Ovary (tissue), 9 donors: ENCODE measurements around the gene SPAG6. TPM values are rescaled to one million over a fixed set of nuclear protein-coding genes. Genes with fewer than 3 reads are reported as not detected.
A peak's percentile ranks its signal among the peaks of the same experiment; 100 is the strongest.

Experiments used
- DNase-seq, 5 donors: peaks; one replicate each; pipeline ENCODE4 v3.0.0-alpha.2; 2019 to 2020
- H3K27ac ChIP-seq, 2 donors: fragments of 200-600 bp; one replicate each; pipeline versions ENCODE4 v1.5.1 to v1.8.0; 2019 to 2022
- H3K27me3 ChIP-seq: fragments of 200-600 bp; one replicate; pipeline ENCODE4 v1.8.0; 2022
- H3K36me3 ChIP-seq: fragments of 200-600 bp; sonication (generic); one replicate; pipeline ENCODE4 v1.5.1; 2019
- H3K4me1 ChIP-seq: one replicate; pipeline ENCODE4 v1.8.1; 2013; ENCODE audit warnings: mild to moderate bottlenecking, moderate library complexity; ENCODE audit not compliant: insufficient read depth
- H3K4me3 ChIP-seq: fragments of 200-600 bp; sonication (generic); one replicate; pipeline ENCODE4 v1.5.1; 2017
- H3K9me3 ChIP-seq, 2 donors: fragments of 200-600 bp in 1 of 2; sonication (generic) in 1 of 2; one replicate each; pipeline versions ENCODE4 v1.5.1 to v1.8.1; 2013 to 2019; ENCODE audit warnings: mild to moderate bottlenecking in 1 of 2, moderate library complexity in 1 of 2
- CTCF ChIP-seq, 3 donors: fragments of 450-650 bp in 2 of 3; fragments of 200-600 bp in 1 of 3; IDR thresholded peaks; one replicate each; pipeline versions ENCODE4 v1.5.1 to v1.8.0; 2016 to 2022; ENCODE audit warnings: antibody characterized with exemption in 3 of 3, mild to moderate bottlenecking in 1 of 3
- EP300 ChIP-seq: sonication (generic); formaldehyde crosslinking; IDR thresholded peaks from one replicate; pipeline ENCODE4 v1.6.1; 2017; ENCODE audit warnings: antibody characterized with exemption
- POLR2A ChIP-seq: fragments of 450-650 bp; IDR thresholded peaks from one replicate; pipeline ENCODE4 v1.6.1; 2017; ENCODE audit warnings: antibody characterized with exemption, mild to moderate bottlenecking, moderate library complexity
- WGBS, 3 donors: extraction: QIAGEN DNeasy Blood & Tissue Kit in 1 of 3; methylation state at CpG; one replicate each; pipeline versions ENCODE4 v1.1.5 to v1.1.7; 2013 to 2017; 5-methylcytosine and 5-hydroxymethylcytosine counted together
- intact Hi-C, 4 donors: fragments of 100-400 bp; cut with DNase I; formaldehyde crosslinking; loops; one replicate each; pipeline versions ENCODE4 v1.11.0 to v1.15.1; 2022 to 2023
- polyA plus RNA-seq, 2 donors: library from polyadenylated mRNA; stranded (reverse); fragments of 200-250 nt in 1 of 2; fragments of 350-450 nt in 1 of 2; fragmentation: Illumina TruSeq in 1 of 2; extraction: RNeasy Lipid Tissue Mini Kit (QIAGEN cat#74804) in 1 of 2; gene quantifications; one replicate each; pipeline ENCODE4 v1.2.3, GENCODE V29; 2013 to 2014
- total RNA-seq, 7 donors: library from RNA; depleted of rRNA in 2 of 7; stranded (reverse); fragments of >200 nt in 2 of 7; fragmentation: NEBNext Ultra II Directional in 3 of 7; extraction: Animal tissue kit (Norgen Biotek cat#: 25700) in 3 of 7; gene quantifications; one replicate each; pipeline versions ENCODE4 v1.1.0 to v1.2.4, GENCODE V29; 2016 to 2023
- donor health status: DM: no; HTN: no; CAD: no; lungs with moderate emphysema.
- donor health status: DM: no; HTN: no; CAD: no.
- donor health status: Bipolar disorder and iron deficiency.
- donor health status: DM: yes; HTN: yes; CAD: no.
- donor health status: DM: no; HTN: no; CAD: no.
- donor health status: DM: yes; HTN: yes; CAD: no.

SPAG6 gene
- total and polyA plus RNA-seq, 9 donors = 0.04 to 22.1 (median 0.67) TPM; not detected in 2

GRCh38 chr10:22318772-22319171, 26.5 kb upstream of the SPAG6 start:
- no peak for TF ChIP-seq EP300
- Histone ChIP-seq H3K27ac (no peak overlapping the region), H3K4me3 (no peak overlapping the region), H3K27me3 (no peaks in the 10 kb centered on the region), H3K36me3 (no peaks in the 10 kb centered on the region), H3K4me1 (no peaks in the 10 kb centered on the region), H3K9me3 (no peaks in the 10 kb centered on the region)
- DNase-seq = no peak
- intact Hi-C loops = loop anchor here in 3 of 4 donors (5.0 to 10.0 kb wide), 2 partner anchors 64 to 91 kb away; no protein-coding TSS in a partner anchor
- 96 to 97% (median 96%) methylated on average over 3 of the region's 3 CpGs for WGBS, 3 donors

- no peaks in the 10 kb centered on the region for H3K27me3 ChIP-seq
- TF ChIP-seq POLR2A (no peak), CTCF (IDR thresholded peaks at IDR 0.05) (no peak), EP300 (no peak)
- no peaks in the 10 kb centered on the region for H3K4me1 ChIP-seq
- 91 to 95% (median 92%) methylated on average over 10 of the region's 10 CpGs for WGBS, 3 donors
- H3K36me3 ChIP-seq = no peaks in the 10 kb centered on the region
- no peak for DNase-seq
- no peak overlapping the region for H3K27ac ChIP-seq
- no peaks in the 10 kb centered on the region for H3K9me3 ChIP-seq
- no peak overlapping the region for H3K4me3 ChIP-seq
- intact Hi-C loops = loop anchor here in 3 of 4 donors (5.0 to 10.0 kb wide), 2 partner anchors 65 to 92 kb away; no protein-coding TSS in a partner anchor
Observed at GRCh38 chr10:22319547-22319979, 25.7 kb upstream of the SPAG6 start.

DNA sequence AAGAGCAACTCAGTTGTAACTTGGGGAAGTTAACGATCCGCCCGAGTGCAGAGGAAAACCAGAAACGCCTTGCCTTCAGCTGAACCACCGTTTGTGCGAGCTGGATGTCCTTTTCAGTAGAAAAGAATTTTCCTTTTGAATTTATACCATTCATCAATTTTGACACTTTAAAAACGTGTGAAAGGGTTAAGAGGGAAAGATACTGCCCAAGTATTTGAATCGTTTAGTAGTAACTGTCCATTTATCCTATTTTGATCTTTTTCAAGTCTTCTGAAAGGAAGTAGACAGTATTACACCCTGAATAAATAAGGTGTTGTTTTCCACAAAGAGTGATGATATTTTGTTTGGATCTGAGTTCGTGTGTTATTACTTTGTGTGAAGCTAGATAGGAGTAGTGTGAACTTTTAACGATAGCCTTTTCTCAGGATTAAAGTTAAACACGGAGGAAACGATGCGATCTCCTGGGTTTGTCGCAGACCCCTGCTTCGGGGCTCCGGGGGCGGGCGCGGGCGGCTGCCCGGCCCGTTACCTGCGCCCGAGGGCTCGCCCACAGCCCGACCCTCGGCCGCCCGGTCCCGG, 25.2 kb upstream of the SPAG6 start:
- Histone ChIP-seq H3K4me3 (peak overlapping the region; percentile 73), H3K27me3 (no peaks in the 10 kb centered on the region), H3K9me3 (no peaks in the 10 kb centered on the region), H3K36me3 (no peaks in the 10 kb centered on the region), H3K27ac (no peak overlapping the region), H3K4me1 (peaks cover 3% of the 10 kb centered on the region)
- TF ChIP-seq POLR2A (no peak), EP300 (no peak), CTCF (IDR thresholded peaks at IDR 0.05) (no peak)
- WGBS, 3 donors = 14 to 18% (median 16%) methylated on average over 30 of the region's 30 CpGs
- intact Hi-C loops = loop anchor here (1.0 to 10.0 kb wide), 7 partner anchors 41 to 815 kb away; partner anchors contain the start of gene DNAJC1 (in 1 of the 4)
- DNase-seq = no peak

DNA sequence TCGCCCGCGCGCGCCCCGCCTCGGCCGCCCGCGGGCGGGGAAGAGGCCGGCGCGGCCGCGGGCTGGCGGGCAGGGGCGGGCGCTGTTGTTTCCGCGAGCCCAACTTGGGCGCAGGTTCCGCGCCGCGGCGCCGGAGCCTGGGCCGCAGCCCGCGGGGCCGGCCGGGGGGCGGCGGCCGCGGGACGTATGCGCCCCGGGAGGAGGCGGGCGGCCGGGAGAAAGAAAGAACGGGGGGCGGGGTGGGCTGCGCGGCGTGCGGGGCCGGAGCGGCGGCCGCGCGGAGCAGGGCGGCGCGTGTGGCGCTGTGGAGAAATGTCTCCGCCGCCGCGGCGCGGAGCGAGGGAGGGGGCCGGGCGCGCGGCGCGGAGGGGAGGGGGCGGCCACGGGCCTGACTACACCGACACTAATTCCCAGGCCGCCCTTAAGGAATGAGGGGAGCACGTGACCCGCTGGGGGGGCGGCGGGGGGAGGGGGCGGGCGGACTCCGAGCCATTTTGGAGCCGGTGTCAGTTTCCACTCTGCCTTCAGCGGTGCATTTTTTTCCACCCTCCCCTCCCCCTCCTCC, 24.6 kb upstream of the SPAG6 start, which contains the start of gene BMI1:
BMI1 (plus strand) TSS at position 509 of the 565 bp plus-strand sequence. CDS start 5,351 bp downstream, outside the sequence.
- DNase-seq = peak; percentile 68 to 85 (median 81)
- WGBS, 3 donors = 0 to 1% (median 0%) methylated on average over 47 to 84 of the region's 85 CpGs
- intact Hi-C loops = loop anchor here in 3 of 4 donors (1.0 to 10.0 kb wide), 5 partner anchors 41 to 816 kb away; partner anchors contain the start of gene DNAJC1 (in 1 of the 3)
- Histone ChIP-seq H3K36me3 (no peaks in the 10 kb centered on the region), H3K4me1 (peaks cover 3% of the 10 kb centered on the region), H3K4me3 (peak within 1 kb of the TSS; percentile 73), H3K27me3 (no peaks in the 10 kb centered on the region), H3K9me3 (no peaks in the 10 kb centered on the region), H3K27ac (peak within 1 kb of the TSS; percentile 63 to 71)
- TF ChIP-seq CTCF (IDR thresholded peaks at IDR 0.05) (no peak), POLR2A (no peak), EP300 (no peak)
